Mucosa of rectum (tissue), 2 donors: ENCODE data around the gene C17orf67.
A peak's percentile ranks its signal among the peaks of the same experiment; 100 is the strongest.

Source experiments
- H3K27ac ChIP-seq, 2 donors: one replicate each; pipeline ENCODE4 v1.7.0; 2013; ENCODE audit warnings: inconsistent platforms in 2 of 2, low read depth in 2 of 2, low read length in 2 of 2
- H3K27me3 ChIP-seq, 2 donors: one replicate each; pipeline ENCODE4 v1.7.0; 2013; ENCODE audit warnings: low read length in 2 of 2; ENCODE audit not compliant: control insufficient read depth in 2 of 2, insufficient read depth in 2 of 2
- H3K36me3 ChIP-seq, 2 donors: one replicate each; pipeline ENCODE4 v1.7.0; 2013; ENCODE audit warnings: low read length in 2 of 2; ENCODE audit not compliant: control insufficient read depth in 2 of 2, insufficient read depth in 2 of 2
- H3K4me1 ChIP-seq, 2 donors: one replicate each; pipeline ENCODE4 v1.7.0; 2013; ENCODE audit warnings: low read length in 2 of 2, mild to moderate bottlenecking in 1 of 2; ENCODE audit not compliant: control insufficient read depth in 2 of 2, insufficient read depth in 2 of 2
- H3K4me3 ChIP-seq, 2 donors: one replicate each; pipeline ENCODE4 v1.7.0; 2013; ENCODE audit warnings: low read length in 2 of 2
- H3K9ac ChIP-seq, 2 donors: one replicate each; pipeline ENCODE4 v1.7.0; 2013; ENCODE audit warnings: low read length in 2 of 2, low read depth in 1 of 2, mild to moderate bottlenecking in 1 of 2
- H3K9me3 ChIP-seq, 2 donors: one replicate each; pipeline ENCODE4 v1.7.0; 2013; ENCODE audit warnings: low read length in 2 of 2; ENCODE audit not compliant: control insufficient read depth in 2 of 2
- donor health status: healthy.
- donor health status: Normal muscosa, but diverticular disease.

The C17orf67 gene

GRCh38 chr17:56833809-56834379, at the start of gene C17orf67, which contains the start of gene DGKE:
C17orf67 (minus strand) TSS chr17:56833920; CDS start chr17:56815810, 18,110 bp downstream.
DGKE (plus strand) TSS chr17:56834151; CDS start chr17:56834796, 645 bp downstream.
- Histone ChIP-seq H3K27ac (peak within 1 kb of the TSS; percentile 82 to 83), H3K4me1 (peaks cover 19 to 20% of the 10 kb centered on the region in 2 donors), H3K4me3 (peak within 1 kb of the TSS; percentile 82 to 90), H3K36me3 (no peaks in the 10 kb centered on the region), H3K27me3 (no peaks in the 10 kb centered on the region), H3K9me3 (no peaks in the 10 kb centered on the region), H3K9ac (peak within 1 kb of the TSS; percentile 65 to 74)

DNA sequence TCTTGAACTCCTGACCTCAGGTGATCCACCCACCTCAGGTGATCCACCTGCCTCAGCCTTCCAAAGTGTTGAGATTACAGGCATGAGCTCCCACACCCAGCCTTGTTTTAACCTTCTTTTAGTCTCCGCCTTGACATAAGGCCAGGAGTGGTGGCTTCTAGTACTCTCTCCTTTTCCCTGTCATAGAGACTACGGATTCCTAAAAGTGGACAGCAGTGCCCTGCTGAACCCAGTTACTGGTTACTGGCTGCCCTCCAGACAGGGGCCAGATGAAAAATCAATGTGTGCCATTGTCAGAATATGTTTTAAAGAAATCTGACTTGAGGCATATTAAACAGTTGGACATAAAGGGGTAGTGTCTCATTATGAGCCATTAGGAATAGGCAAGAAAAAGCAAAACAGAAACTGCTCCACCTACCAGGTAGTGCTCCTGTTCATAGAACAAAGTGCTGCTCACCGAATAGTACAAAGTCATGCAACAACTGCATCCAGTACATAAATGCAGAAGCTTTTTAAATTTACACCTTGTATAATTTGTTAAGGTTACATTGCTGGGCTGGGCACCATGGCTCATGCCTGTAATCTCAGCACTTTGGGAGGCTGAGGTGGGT, 48.1 kb upstream of the C17orf67 start:
- Histone ChIP-seq H3K9me3 (no peaks in the 10 kb centered on the region), H3K4me1 (peaks cover 15 to 28% of the 10 kb centered on the region in 2 donors), H3K27me3 (no peaks in the 10 kb centered on the region), H3K4me3 (no peak overlapping the region), H3K27ac (no peak overlapping the region), H3K9ac (no peak overlapping the region), H3K36me3 (peaks cover 0 to 3% of the 10 kb centered on the region in 2 donors)

DNA sequence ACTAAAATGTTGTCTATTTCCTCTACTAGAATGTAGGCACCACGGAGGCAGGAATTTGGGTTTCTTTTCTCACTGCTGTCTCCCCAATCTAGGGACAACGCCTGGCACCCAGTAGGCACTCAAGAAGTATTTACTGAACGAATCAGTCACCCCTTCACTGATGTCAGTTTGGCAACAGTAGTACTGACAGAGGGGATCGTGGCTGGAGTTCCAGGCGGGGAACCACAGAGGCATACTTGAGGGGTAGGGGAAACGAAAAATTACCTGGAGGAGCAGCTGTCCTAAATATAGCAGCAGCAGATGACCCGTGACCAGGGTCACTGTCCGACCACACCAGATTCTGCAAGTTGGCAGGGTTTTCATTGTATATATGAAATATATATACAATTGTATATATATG, 46.9 kb upstream of the C17orf67 start:
- H3K4me1 ChIP-seq: peaks cover 6 to 15% of the 10 kb centered on the region in 2 donors
- peaks cover 0 to 3% of the 10 kb centered on the region in 2 donors for H3K36me3 ChIP-seq
- H3K9ac ChIP-seq: no peak overlapping the region
- H3K9me3 ChIP-seq: no peaks in the 10 kb centered on the region
- no peak overlapping the region for H3K27ac ChIP-seq
- no peaks in the 10 kb centered on the region for H3K27me3 ChIP-seq
- no peak overlapping the region for H3K4me3 ChIP-seq

DNA sequence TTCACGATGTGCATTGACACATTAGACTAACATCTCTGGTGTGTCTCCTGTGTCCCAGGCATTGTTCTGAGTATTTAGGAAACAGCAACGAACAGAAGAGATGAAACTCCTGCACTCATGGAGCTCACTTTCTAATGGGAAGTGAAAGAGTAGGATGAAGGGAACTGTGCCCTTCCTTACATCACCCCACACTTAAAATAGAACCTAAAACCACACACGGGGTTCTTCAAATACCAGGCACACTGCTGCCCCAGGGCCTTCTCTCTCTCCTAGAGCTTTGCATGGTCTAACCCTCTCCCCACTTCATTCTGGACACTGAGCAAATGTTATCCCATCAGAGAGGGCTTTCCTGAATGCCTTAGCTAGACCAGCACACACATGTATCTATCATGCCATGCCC, 46.4 kb upstream of the C17orf67 start:
- H3K27me3 ChIP-seq: no peaks in the 10 kb centered on the region
- H3K36me3 ChIP-seq: peaks cover 0 to 3% of the 10 kb centered on the region in 2 donors
- no peak overlapping the region for H3K4me3 ChIP-seq
- no peak overlapping the region for H3K9ac ChIP-seq
- peaks cover 6 to 11% of the 10 kb centered on the region in 2 donors for H3K4me1 ChIP-seq
- no peak overlapping the region for H3K27ac ChIP-seq
- H3K9me3 ChIP-seq: no peaks in the 10 kb centered on the region

DNA sequence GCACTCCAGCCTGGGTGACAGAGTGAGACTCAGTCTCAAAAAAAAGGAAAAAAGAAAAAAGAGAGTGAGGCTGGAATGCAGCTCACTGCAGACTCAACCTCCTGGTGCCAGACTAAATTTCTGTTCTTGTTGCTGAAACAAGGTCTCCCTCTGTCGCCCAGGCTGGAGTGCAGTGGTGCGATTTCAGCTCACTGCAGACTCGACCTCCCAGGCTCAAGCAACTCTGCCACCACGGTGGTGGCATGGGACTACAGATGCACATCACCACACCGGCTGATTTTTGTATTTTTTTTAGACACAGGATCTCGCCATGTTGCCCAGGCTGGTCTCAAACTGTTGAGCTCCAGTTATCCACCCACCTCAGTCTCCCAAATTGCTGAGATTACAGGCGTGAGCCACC, 45.6 kb upstream of the C17orf67 start:
- H3K9ac ChIP-seq: no peak overlapping the region
- H3K9me3 ChIP-seq: no peaks in the 10 kb centered on the region
- H3K36me3 ChIP-seq: peaks cover 0 to 3% of the 10 kb centered on the region in 2 donors
- no peak overlapping the region for H3K27ac ChIP-seq
- peaks cover 0 to 2% of the 10 kb centered on the region in 2 donors for H3K4me1 ChIP-seq
- no peaks in the 10 kb centered on the region for H3K27me3 ChIP-seq
- H3K4me3 ChIP-seq: no peak overlapping the region

DNA sequence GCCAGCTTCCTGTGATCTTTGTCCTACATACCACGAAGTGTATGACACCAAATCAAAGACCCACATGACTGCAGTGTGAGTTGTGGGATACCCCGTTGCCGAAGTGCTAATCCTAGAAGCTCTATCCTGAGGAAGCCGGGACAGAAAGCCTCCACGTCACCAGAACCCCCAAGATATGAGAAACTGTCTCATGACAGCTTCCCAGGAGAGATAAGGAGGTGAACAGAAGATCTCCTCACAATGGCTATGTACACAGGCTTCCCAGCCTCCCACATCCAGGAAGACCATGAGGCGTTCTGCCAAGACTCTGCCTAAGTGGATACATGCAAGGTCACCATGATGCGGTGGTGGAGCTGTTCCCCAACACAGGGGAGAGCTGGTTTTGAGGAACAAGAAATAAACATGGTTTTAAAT, 43.1 kb upstream of the C17orf67 start:
- H3K27ac ChIP-seq: no peak overlapping the region
- H3K4me1 ChIP-seq: peaks cover 0 to 1% of the 10 kb centered on the region in 2 donors
- H3K36me3 ChIP-seq: peaks cover 0 to 3% of the 10 kb centered on the region in 2 donors
- no peak overlapping the region for H3K4me3 ChIP-seq
- no peaks in the 10 kb centered on the region for H3K27me3 ChIP-seq
- no peak overlapping the region for H3K9ac ChIP-seq
- no peaks in the 10 kb centered on the region for H3K9me3 ChIP-seq

DNA sequence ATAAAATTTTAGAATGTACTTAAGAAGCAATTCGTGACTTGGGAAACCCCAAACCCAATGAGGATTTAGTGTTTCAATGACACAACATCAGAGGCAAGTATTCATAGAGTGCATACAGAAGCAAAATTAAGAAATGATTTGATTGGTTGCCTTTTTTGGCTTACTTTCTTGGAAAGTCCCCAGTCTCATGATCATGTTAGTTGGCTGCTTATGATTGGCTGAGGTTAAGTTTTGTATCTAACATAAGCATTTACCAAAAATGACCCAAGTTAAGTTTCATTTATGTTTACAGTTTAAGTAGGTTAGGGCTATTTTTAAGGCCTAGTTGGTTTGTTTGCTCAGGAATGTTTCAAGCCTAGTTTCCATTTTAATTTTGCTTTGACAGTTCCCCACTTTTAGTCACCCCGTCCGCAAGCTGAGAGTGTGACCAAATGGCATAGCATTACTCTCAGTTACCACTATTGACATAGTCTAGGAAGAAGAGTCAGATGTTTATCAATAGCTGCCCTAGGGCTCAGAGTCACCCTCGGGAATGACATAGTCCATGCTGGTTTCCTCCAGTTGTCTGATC, 36.4 kb upstream of the C17orf67 start:
- Histone ChIP-seq H3K27me3 (no peaks in the 10 kb centered on the region), H3K27ac (no peak overlapping the region), H3K4me1 (peaks cover 2 to 11% of the 10 kb centered on the region in 2 donors), H3K4me3 (no peak overlapping the region), H3K36me3 (no peaks in the 10 kb centered on the region), H3K9me3 (no peaks in the 10 kb centered on the region), H3K9ac (no peak overlapping the region)

GRCh38 chr17:56868716-56869115, 35.0 kb upstream of the C17orf67 start:
- Histone ChIP-seq H3K36me3 (no peaks in the 10 kb centered on the region), H3K9me3 (no peaks in the 10 kb centered on the region), H3K27me3 (no peaks in the 10 kb centered on the region), H3K4me3 (no peak overlapping the region), H3K27ac (no peak overlapping the region), H3K4me1 (peaks cover 2 to 11% of the 10 kb centered on the region in 2 donors), H3K9ac (no peak overlapping the region)

DNA sequence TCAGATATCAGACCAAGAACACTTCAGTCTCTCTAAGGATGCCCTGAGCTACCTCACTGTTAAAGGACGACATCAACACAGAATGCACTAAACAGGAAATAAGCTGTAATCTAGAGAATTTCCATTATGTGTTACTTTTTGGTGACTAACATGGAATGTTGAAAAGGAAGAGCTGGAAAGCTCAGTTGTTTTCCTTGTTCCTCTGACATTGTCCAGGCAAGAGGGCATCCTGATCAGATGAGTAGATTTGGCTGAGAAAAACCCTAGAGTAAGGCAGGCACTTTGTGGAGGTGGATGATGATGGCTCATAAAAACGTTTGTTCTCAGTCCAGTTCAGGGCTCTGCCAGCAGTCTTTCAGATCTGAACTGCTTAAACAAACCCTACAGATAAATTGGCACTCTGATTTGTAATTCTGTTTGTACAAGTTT, 34.2 kb upstream of the C17orf67 start:
- Histone ChIP-seq H3K36me3 (peaks cover 0 to 1% of the 10 kb centered on the region in 2 donors), H3K4me3 (no peak overlapping the region), H3K4me1 (peaks cover 2 to 11% of the 10 kb centered on the region in 2 donors), H3K9me3 (no peaks in the 10 kb centered on the region), H3K9ac (no peak overlapping the region), H3K27me3 (no peaks in the 10 kb centered on the region), H3K27ac (no peak overlapping the region)

DNA sequence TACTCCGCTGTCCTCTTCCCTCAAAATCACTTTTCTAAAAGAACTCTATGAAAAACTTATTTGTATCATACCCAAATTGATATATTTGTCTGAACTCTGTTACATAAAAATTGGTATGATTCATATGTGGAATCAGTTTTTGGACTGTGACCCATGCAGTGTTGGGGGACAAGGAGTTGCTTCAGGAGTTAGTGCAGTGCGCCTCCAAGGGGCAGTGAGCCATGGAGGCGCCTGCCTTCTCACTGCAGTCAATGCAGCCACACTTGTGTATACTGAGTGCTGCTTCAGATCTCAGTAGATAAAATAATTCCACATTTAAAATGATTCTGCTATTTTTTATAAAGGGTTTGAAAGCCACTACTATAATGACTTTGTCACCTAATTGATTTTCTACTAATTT, 32.8 kb upstream of the C17orf67 start:
- no peaks in the 10 kb centered on the region for H3K9me3 ChIP-seq
- H3K4me1 ChIP-seq: peaks cover 2 to 11% of the 10 kb centered on the region in 2 donors
- no peak overlapping the region for H3K9ac ChIP-seq
- no peak overlapping the region for H3K4me3 ChIP-seq
- peaks cover 3 to 6% of the 10 kb centered on the region in 2 donors for H3K36me3 ChIP-seq
- H3K27ac ChIP-seq: no peak overlapping the region
- H3K27me3 ChIP-seq: no peaks in the 10 kb centered on the region
